MCF 10A (cell line): Measurements from ENCODE around the gene CTTNBP2NL. TPM values are rescaled to one million over a fixed set of nuclear protein-coding genes. Genes with fewer than 3 reads are reported as not detected.

Experiments
- BruUV-seq: library from RNA; stranded (reverse); fragments of 400-500 nt; replicated peaks from 2 replicates; lab custom pipeline; 2021; lab: Mats Ljungman, UMichigan
- CTCF ChIA-PET: fragments of 300-600 bp; sonication (Branson Sonifier 250); formaldehyde crosslinking; extraction: SDS; loops from one replicate; lab custom pipeline; 2021; ENCODE audit warnings: antibody characterized with exemption, inconsistent platforms; lab: Yijun Ruan, JAX
- POLR2A ChIA-PET: fragments of 300-600, 350-650 bp; sonication (Branson Sonifier 250); formaldehyde crosslinking; extraction: SDS; loops from one replicate; lab custom pipeline; 2020; ENCODE audit warnings: antibody characterized with exemption, inconsistent platforms; lab: Yijun Ruan, JAX
- DNase-seq: peaks from one replicate; pipeline ENCODE4 v3.0.0-alpha.2; 2018; ENCODE audit not compliant: unreplicated experiment
- H3K27ac Mint-ChIP-seq: one replicate; pipeline ENCODE4 v1.8.0; 2022; ENCODE audit warnings: mild to moderate bottlenecking, low read depth, mixed read lengths; ENCODE audit not compliant: unreplicated experiment
- H3K27me3 Mint-ChIP-seq: one replicate; pipeline ENCODE4 v1.8.0; 2022; ENCODE audit warnings: mixed read lengths; ENCODE audit not compliant: insufficient read depth, unreplicated experiment
- H3K36me3 Mint-ChIP-seq: one replicate; pipeline ENCODE4 v1.8.0; 2022; ENCODE audit warnings: mild to moderate bottlenecking, moderate library complexity, mixed read lengths; ENCODE audit not compliant: insufficient read depth, unreplicated experiment
- H3K4me1 Mint-ChIP-seq: one replicate; pipeline ENCODE4 v1.8.0; 2022; ENCODE audit warnings: mixed read lengths; ENCODE audit not compliant: insufficient read depth, unreplicated experiment
- H3K4me3 Mint-ChIP-seq: one replicate; pipeline ENCODE4 v1.8.0; 2022; ENCODE audit warnings: mild to moderate bottlenecking, moderate library complexity, mixed read lengths; ENCODE audit not compliant: unreplicated experiment
- H3K9me3 Mint-ChIP-seq: one replicate; pipeline ENCODE4 v1.8.0; 2022; ENCODE audit warnings: mixed read lengths; ENCODE audit not compliant: unreplicated experiment
- CTCF ChIP-seq: fragments of 200-600 bp; IDR thresholded peaks from one replicate; pipeline ENCODE4 v1.8.0; 2022; ENCODE audit warnings: antibody characterized with exemption, mild to moderate bottlenecking; ENCODE audit not compliant: unreplicated experiment
- intact Hi-C: fragments of 100-400 bp; cut with micrococcal nuclease; formaldehyde crosslinking; loops from 2 replicates; pipeline ENCODE4 v1.14.1; 2022
- total RNA-seq: library from RNA; stranded (reverse); gene quantifications from 2 replicates; pipeline ENCODE4 v1.2.3, GENCODE V29; 2022

The CTTNBP2NL gene
- total RNA-seq, 1 experiment from 2014 or later, result 48.8 TPM

GRCh38 chr1:112453876-112454275, 57.9 kb downstream of the CTTNBP2NL start:
- CTCF ChIA-PET, result interaction anchor here (1.8 kb wide), 1 partner anchor 12 kb away, joined by 14 read pairs; no protein-coding TSS in a partner anchor
- H3K27ac Mint-ChIP-seq, result no peak overlapping the region

GRCh38 chr1:112454316-112454715, 58.3 kb downstream of the CTTNBP2NL start:
- TF ChIP-seq CTCF, result no peak
- Mint-ChIP-seq H3K27ac (no peak overlapping the region), H3K27me3 (no peaks in the 10 kb centered on the region), H3K36me3 (peaks cover 62% of the 10 kb centered on the region), H3K9me3 (no peaks in the 10 kb centered on the region), H3K4me3 (no peak overlapping the region), H3K4me1 (peaks cover 6% of the 10 kb centered on the region)
- no peak for DNase-seq
- no TSS peak for BruUV-seq
- intact Hi-C loops, result no loop called here
- ChIA-PET CTCF (interaction anchor here (1.8 kb wide), 1 partner anchor 11 kb away, joined by 14 read pairs; no protein-coding TSS in a partner anchor), POLR2A (no interaction called here)

More at GRCh38 chr1:112453876-112454275, 57.9 kb downstream of the CTTNBP2NL start:
- POLR2A ChIA-PET, result interaction anchor here (0.5 kb wide), 1 partner anchor 28 kb away, joined by 3 read pairs; no protein-coding TSS in a partner anchor
- no TSS peak for BruUV-seq
- Mint-ChIP-seq H3K27me3 (no peaks in the 10 kb centered on the region), H3K4me3 (no peak overlapping the region), H3K36me3 (peaks cover 67% of the 10 kb centered on the region), H3K9me3 (no peaks in the 10 kb centered on the region), H3K4me1 (peaks cover 6% of the 10 kb centered on the region)
- no peak for DNase-seq
- no peak for TF ChIP-seq CTCF
- intact Hi-C loops, result no loop called here

GRCh38 chr1:112457241-112457640, 61.2 kb downstream of the CTTNBP2NL start:
- POLR2A ChIA-PET, result interaction anchor here (1.2 kb wide), 3 partner anchors 11 to 61 kb away, joined by 3 to 5 read pairs (median 3); partner anchors contain the start of gene CTTNBP2NL
- CTCF ChIA-PET, result interaction anchor here (0.6 to 1.4 kb wide), 4 partner anchors 9 to 117 kb away, joined by 3 to 5 read pairs (median 4); no protein-coding TSS in a partner anchor
- no peaks in the 10 kb centered on the region for H3K9me3 Mint-ChIP-seq
- peak; percentile 20 for DNase-seq
- BruUV-seq, result no TSS peak
- H3K36me3 Mint-ChIP-seq, result peaks cover 62% of the 10 kb centered on the region
- intact Hi-C loops, result no loop called here
- no peak overlapping the region for H3K4me3 Mint-ChIP-seq
- TF ChIP-seq CTCF, result no peak
- H3K27me3 Mint-ChIP-seq, result no peaks in the 10 kb centered on the region
- peaks cover 6% of the 10 kb centered on the region for H3K4me1 Mint-ChIP-seq
- H3K27ac Mint-ChIP-seq, result no peak overlapping the region

GRCh38 chr1:112457955-112458354, 61.9 kb downstream of the CTTNBP2NL start:
- H3K9me3 Mint-ChIP-seq, result no peaks in the 10 kb centered on the region
- H3K27ac Mint-ChIP-seq, result no peak overlapping the region
- peaks cover 62% of the 10 kb centered on the region for H3K36me3 Mint-ChIP-seq
- DNase-seq, result no peak
- no peak overlapping the region for H3K4me3 Mint-ChIP-seq
- CTCF ChIA-PET, result interaction anchor here (0.6 to 1.7 kb wide), 4 partner anchors 8 to 116 kb away, joined by 3 to 8 read pairs (median 4); no protein-coding TSS in a partner anchor
- peaks cover 6% of the 10 kb centered on the region for H3K4me1 Mint-ChIP-seq
- no peaks in the 10 kb centered on the region for H3K27me3 Mint-ChIP-seq
- intact Hi-C loops, result no loop called here
- BruUV-seq, result no TSS peak
- TF ChIP-seq CTCF, result no peak
- POLR2A ChIA-PET, result interaction anchor here (1.2 kb wide), 2 partner anchors 57 to 61 kb away, joined by 3 to 5 read pairs; partner anchors contain the start of gene CTTNBP2NL
